Measurements from ENCODE around the gene SLC22A7.

DNA sequence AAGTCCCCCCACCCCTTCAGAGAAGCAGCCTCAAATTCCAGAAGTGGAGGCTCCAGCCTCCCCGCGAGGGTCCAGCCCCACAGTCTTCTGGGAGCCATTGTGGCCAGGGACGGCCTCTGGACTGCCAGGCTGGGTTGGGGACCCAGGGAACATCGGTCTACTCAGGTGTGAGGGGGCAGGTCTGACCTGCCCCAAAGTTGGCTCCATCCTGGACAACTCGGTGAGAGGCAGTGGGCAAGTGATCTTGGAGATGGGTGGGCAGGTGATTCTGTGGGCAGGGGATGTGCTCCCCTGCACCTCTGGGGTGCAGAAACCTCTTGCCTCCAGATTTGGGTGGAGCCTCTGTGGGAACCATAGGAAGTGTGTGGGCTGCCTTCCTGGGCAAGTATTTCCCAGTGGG is 12.2 kb upstream of the SLC22A7 start:
- TF ChIP-seq, protein P1, sequence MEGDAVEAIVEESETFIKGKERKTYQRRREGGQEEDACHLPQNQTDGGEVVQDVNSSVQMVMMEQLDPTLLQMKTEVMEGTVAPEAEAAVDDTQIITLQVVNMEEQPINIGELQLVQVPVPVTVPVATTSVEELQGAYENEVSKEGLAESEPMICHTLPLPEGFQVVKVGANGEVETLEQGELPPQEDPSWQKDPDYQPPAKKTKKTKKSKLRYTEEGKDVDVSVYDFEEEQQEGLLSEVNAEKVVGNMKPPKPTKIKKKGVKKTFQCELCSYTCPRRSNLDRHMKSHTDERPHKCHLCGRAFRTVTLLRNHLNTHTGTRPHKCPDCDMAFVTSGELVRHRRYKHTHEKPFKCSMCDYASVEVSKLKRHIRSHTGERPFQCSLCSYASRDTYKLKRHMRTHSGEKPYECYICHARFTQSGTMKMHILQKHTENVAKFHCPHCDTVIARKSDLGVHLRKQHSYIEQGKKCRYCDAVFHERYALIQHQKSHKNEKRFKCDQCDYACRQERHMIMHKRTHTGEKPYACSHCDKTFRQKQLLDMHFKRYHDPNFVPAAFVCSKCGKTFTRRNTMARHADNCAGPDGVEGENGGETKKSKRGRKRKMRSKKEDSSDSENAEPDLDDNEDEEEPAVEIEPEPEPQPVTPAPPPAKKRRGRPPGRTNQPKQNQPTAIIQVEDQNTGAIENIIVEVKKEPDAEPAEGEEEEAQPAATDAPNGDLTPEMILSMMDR (IDR thresholded peaks at IDR 0.05) = no peak
- TF ChIP-seq EZH2phosphoT487 (IDR thresholded peaks at IDR 0.05) = no peak
- TF ChIP-seq EZH2 (IDR thresholded peaks at IDR 0.05) = no peak

All from neural progenitor cell (in vitro differentiated cells).